ENCODE results near the gene LGR4.
"Not testable (repeated sequence)": the region's sequence is repeated elsewhere in the genome, so short reads cannot be mapped to it uniquely, and the experiment has no call there.

The LGR4 gene

GRCh38 chr11:27458182-27458581 lies 14.4 kb downstream of the LGR4 start:
- DNase-seq (ENCODE audit: low read depth), result no peak

- no peak for DNase-seq (ENCODE audit: low read depth)
Observed at GRCh38 chr11:27456795-27457329, 15.7 kb downstream of the LGR4 start.

GRCh38 chr11:27456140-27456794 lies 16.3 kb downstream of the LGR4 start:
- no peak for DNase-seq (ENCODE audit: low read depth)

- DNase-seq (ENCODE audit: low read depth), result no peak
Observed at GRCh38 chr11:27455667-27456066, 16.9 kb downstream of the LGR4 start.

- DNase-seq (ENCODE audit: low read depth), result no peak
Observed at GRCh38 chr11:27453701-27454100, 18.9 kb downstream of the LGR4 start.

- DNase-seq (ENCODE audit: low read depth), result no peak
Observed at GRCh38 chr11:27452147-27452546, 20.4 kb downstream of the LGR4 start.

- no peak for DNase-seq (ENCODE audit: low read depth)
Observed at GRCh38 chr11:27451244-27451965, 21.2 kb downstream of the LGR4 start.

GRCh38 chr11:27448184-27448540 lies 24.4 kb downstream of the LGR4 start:
- not testable (repeated sequence) for DNase-seq (ENCODE audit: low read depth)

- no peak for DNase-seq (ENCODE audit: low read depth)
Observed at GRCh38 chr11:27447288-27448183, 25.1 kb downstream of the LGR4 start.

- DNase-seq (ENCODE audit: low read depth), result no peak
Observed at GRCh38 chr11:27445625-27446024, 27.0 kb downstream of the LGR4 start.

GRCh38 chr11:27444801-27445215 lies 27.8 kb downstream of the LGR4 start:
- no peak for DNase-seq (ENCODE audit: low read depth)

- no peak for DNase-seq (ENCODE audit: low read depth)
Observed at GRCh38 chr11:27443746-27444507, 28.7 kb downstream of the LGR4 start.

- DNase-seq (ENCODE audit: low read depth), result no peak
Observed at GRCh38 chr11:27443227-27443626, 29.4 kb downstream of the LGR4 start.

- no peak for DNase-seq (ENCODE audit: low read depth)
Observed at GRCh38 chr11:27440090-27440489, 32.5 kb downstream of the LGR4 start.

GRCh38 chr11:27438595-27438981 lies 34.0 kb downstream of the LGR4 start:
- no peak for DNase-seq (ENCODE audit: low read depth)

- DNase-seq (ENCODE audit: low read depth), result no peak
Observed at GRCh38 chr11:27437829-27438594, 34.6 kb downstream of the LGR4 start.

- no peak for DNase-seq (ENCODE audit: low read depth)
Observed at GRCh38 chr11:27436916-27437315, 35.7 kb downstream of the LGR4 start.

GRCh38 chr11:27433742-27434141 lies 38.8 kb downstream of the LGR4 start:
- DNase-seq (ENCODE audit: low read depth), result no peak

GRCh38 chr11:27431808-27432207 lies 40.8 kb downstream of the LGR4 start:
- no peak for DNase-seq (ENCODE audit: low read depth)

- DNase-seq (ENCODE audit: low read depth), result no peak
Observed at GRCh38 chr11:27429761-27430393, 42.7 kb downstream of the LGR4 start.

Measured in activated T-helper 9 cell treated with anti-CD3 and anti-CD28 coated beads, Interleukin-2, amount 50 U/mL, for 16 hours (primary cell).